ENCODE results near the gene CCR9. TPM values are rescaled to one million over a fixed set of nuclear protein-coding genes. Genes with fewer than 3 reads are reported as not detected.

Gene CCR9, protein sequence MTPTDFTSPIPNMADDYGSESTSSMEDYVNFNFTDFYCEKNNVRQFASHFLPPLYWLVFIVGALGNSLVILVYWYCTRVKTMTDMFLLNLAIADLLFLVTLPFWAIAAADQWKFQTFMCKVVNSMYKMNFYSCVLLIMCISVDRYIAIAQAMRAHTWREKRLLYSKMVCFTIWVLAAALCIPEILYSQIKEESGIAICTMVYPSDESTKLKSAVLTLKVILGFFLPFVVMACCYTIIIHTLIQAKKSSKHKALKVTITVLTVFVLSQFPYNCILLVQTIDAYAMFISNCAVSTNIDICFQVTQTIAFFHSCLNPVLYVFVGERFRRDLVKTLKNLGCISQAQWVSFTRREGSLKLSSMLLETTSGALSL
- under 1 TPM in 1 of 4 donors, not detected in 3; 0.17 TPM for total RNA-seq

DNA sequence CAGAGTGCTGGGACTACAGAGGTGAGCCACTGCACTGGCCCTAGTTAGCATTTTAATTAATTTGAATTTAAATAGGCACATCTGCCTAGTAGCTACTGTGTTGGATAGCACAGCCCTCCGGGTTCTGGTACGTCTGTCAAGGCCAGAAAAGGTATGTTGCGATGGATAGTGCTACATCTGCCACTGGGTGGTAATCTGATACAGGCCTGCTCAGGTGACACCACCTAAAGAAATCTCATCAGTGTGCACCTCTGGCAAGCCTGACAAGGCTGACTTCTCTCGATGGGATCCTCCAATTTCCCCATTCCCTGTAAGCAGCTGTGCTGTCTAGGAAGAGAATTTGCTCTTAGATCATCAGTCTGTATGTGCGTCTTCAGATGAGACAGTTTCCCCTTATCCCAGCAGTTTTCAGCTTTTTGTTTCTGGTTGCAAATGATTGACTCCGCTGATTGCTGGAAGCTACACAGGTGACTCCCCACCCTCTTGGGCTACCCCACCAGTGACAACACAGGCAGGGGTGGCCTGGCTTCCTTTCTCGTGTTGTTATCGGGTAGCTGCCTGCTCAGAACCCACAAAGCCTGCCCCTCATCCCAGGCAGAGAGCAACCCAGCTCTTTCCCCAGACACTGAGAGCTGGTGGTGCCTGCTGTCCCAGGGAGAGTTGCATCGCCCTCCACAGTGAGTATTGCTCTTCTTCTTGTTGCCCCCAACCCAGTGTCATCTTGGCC is at the start of gene CCR9:
Gene CCR9, plus strand, starts transcription at position 565 of the 727 bp plus-strand sequence. CDS start 8,391 bp downstream, outside the sequence.
- Histone ChIP-seq H3K27me3 (no peaks in the 10 kb centered on the region), H3K9me3 (no peaks in the 10 kb centered on the region), H3K27ac (replicated peaks in 1 of 4) (no peak within 1 kb of the TSS), H3K36me3 (no peaks in the 10 kb centered on the region), H3K4me1 (peaks cover 0 to 3% (median 0%) of the 10 kb centered on the region in 4 donors), H3K4me3 (no peak within 1 kb of the TSS)
- WGBS: 87% methylated on average over 9 of the region's 9 CpGs
- intact Hi-C loops (cut with DNase I): no loop called here
- DNase-seq (ENCODE audit: extremely low spot score): no peak
- no peak for TF ChIP-seq POLR2AphosphoS5 (IDR thresholded peaks at IDR 0.05)
- no peak for TF ChIP-seq CTCF (IDR thresholded peaks at IDR 0.05)
- no peak for TF ChIP-seq EP300 (IDR thresholded peaks at IDR 0.05)
- no peak for TF ChIP-seq POLR2A (IDR thresholded peaks at IDR 0.05; ENCODE audit: low read depth)

DNA sequence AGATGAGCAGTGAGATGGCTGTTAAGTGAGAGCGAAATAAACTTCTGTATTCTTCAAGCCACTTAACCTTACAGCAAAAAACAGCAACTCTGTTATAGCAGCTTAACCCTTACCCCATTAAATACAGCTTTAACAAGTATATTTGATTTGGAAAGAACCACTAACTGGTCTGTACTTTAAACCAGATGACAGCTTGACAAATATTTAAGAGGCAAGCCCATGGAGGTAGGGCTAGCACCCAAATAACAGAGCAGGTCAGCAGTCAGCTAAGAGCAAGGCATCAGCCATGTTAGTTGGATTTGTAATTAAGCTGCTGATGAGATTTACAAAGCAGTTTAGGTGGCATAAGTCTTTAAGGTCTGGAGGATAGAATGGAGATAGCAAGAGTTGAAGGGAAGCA is 47.9 kb upstream of the CCR9 start:
- no peaks in the 10 kb centered on the region for H3K9me3 ChIP-seq
- no peak overlapping the region for H3K4me3 ChIP-seq
- intact Hi-C loops (cut with DNase I): no loop called here
- H3K4me1 ChIP-seq: peaks cover 8 to 27% (median 16%) of the 10 kb centered on the region in 4 donors
- H3K27me3 ChIP-seq: no peaks in the 10 kb centered on the region
- no peak for DNase-seq (ENCODE audit: extremely low spot score)
- peaks cover 5 to 40% (median 27%) of the 10 kb centered on the region in 4 donors for H3K36me3 ChIP-seq
- no peak for TF ChIP-seq POLR2AphosphoS5 (IDR thresholded peaks at IDR 0.05)
- TF ChIP-seq EP300 (IDR thresholded peaks at IDR 0.05): no peak
- no peak for TF ChIP-seq POLR2A (IDR thresholded peaks at IDR 0.05; ENCODE audit: low read depth)
- no peak for TF ChIP-seq CTCF (IDR thresholded peaks at IDR 0.05)
- WGBS: 92% methylated on average over 1 of the region's 1 CpG
- no peak overlapping the region for H3K27ac ChIP-seq (replicated peaks in 1 of 4)

- Histone ChIP-seq H3K27me3 (no peaks in the 10 kb centered on the region), H3K4me1 (peaks cover 8 to 27% (median 16%) of the 10 kb centered on the region in 4 donors), H3K36me3 (peaks cover 0 to 13% (median 6%) of the 10 kb centered on the region in 4 donors), H3K4me3 (peak overlapping the region; percentile 80 to 99 (median 86)), H3K9me3 (no peaks in the 10 kb centered on the region), H3K27ac (replicated peaks in 1 of 4) (peak overlapping the region; percentile 49 to 82 (median 62))
- DNase-seq (ENCODE audit: extremely low spot score): no peak
- intact Hi-C loops (cut with DNase I): loop anchor here (5.0 kb wide), 1 partner anchor 79 kb away; no protein-coding TSS in a partner anchor
- WGBS: 2% methylated on average over 14 of the region's 15 CpGs
- TF ChIP-seq POLR2AphosphoS5 (IDR thresholded peaks at IDR 0.05): no peak
- TF ChIP-seq EP300 (IDR thresholded peaks at IDR 0.05): no peak
- no peak for TF ChIP-seq POLR2A (IDR thresholded peaks at IDR 0.05; ENCODE audit: low read depth)
- no peak for TF ChIP-seq CTCF (IDR thresholded peaks at IDR 0.05)
Observed at GRCh38 chr3:45841420-45841756, 45.0 kb upstream of the CCR9 start.

DNA sequence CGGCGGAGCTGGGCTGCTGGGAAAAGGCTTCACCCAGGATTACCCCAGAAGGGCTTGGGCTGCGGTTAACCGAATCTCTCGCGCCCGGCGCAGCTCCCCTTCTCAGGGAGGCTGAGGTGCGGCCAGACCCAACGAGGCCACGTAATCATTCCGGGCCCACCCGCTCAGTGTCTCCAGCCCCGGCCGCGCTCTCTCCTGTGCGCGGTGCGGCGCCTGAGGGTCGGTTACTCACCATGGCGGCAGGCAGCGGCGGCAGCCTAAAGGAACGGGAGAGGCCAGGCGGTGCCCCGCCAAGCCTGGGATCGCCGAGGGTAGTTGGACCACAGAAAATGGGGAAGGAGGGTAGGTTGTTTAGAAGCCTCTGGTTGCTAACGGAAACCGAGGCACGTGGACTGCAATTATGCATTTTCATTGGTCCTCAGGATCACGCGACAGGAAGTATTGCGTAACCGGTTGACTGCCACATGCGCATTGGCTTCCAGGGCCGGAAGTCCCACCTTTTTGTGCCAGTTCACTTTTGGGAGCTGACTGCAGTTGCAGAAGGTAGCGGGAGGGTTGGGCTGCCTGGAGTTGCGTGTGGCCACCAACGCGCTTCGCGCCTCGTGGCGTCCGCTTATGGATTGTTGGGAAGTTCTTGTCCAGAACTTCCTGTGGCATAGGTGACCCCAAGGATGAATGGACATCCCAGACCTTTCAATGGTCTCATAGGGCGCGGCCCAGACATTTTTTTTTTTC is 44.4 kb upstream of the CCR9 start, which contains the start of gene LZTFL1:
Gene LZTFL1, minus strand, starts transcription at position 363 of the 735 bp plus-strand sequence. Its CDS starts 128 bp downstream, at position 235.
- peaks cover 8 to 27% (median 16%) of the 10 kb centered on the region in 4 donors for H3K4me1 ChIP-seq
- intact Hi-C loops (cut with DNase I): loop anchor here (5.0 kb wide), 1 partner anchor 80 kb away; no protein-coding TSS in a partner anchor
- H3K27me3 ChIP-seq: peaks cover 0 to under 1% (median 0%) of the 10 kb centered on the region in 4 donors
- WGBS: 4% methylated on average over 47 of the region's 49 CpGs
- peak within 1 kb of the TSS; percentile 49 to 82 (median 62) for H3K27ac ChIP-seq (replicated peaks in 1 of 4)
- no peaks in the 10 kb centered on the region for H3K9me3 ChIP-seq
- TF ChIP-seq POLR2A (IDR thresholded peaks at IDR 0.05; ENCODE audit: low read depth): no peak
- TF ChIP-seq CTCF (IDR thresholded peaks at IDR 0.05): no peak
- TF ChIP-seq POLR2AphosphoS5 (IDR thresholded peaks at IDR 0.05): peak; percentile 59 to 93
- TF ChIP-seq EP300 (IDR thresholded peaks at IDR 0.05): no peak
- DNase-seq (ENCODE audit: extremely low spot score): peak; percentile 99
- H3K4me3 ChIP-seq: peak within 1 kb of the TSS; percentile 80 to 99 (median 86)
- peaks cover 0 to 8% (median 3%) of the 10 kb centered on the region in 4 donors for H3K36me3 ChIP-seq

All from esophagus muscularis mucosa (tissue), 4 donors.